CD14-positive monocyte (primary cell): ENCODE data around the gene SNX15. TPM values are rescaled to one million over a fixed set of nuclear protein-coding genes. Genes with fewer than 3 reads are reported as not detected.

Source experiments
- DNase-seq, 3 donors: peaks; one replicate each; pipeline ENCODE4 v3.0.0-alpha.2; 2011 to 2022
- H2AFZ ChIP-seq: 2 replicates; pipeline ENCODE4 v1.6.0; 2012; ENCODE audit warnings: mild to moderate bottlenecking, low read depth, low read length, inconsistent platforms; ENCODE audit not compliant: insufficient read depth, poor library complexity, severe bottlenecking
- H3K27ac ChIP-seq, 2 donors: 1 replicate in 1 of 2; 2 replicates in 1 of 2; pipeline ENCODE4 v1.5.1; 2012 to 2013; ENCODE audit warnings: low read length in 2 of 2, control low read depth in 1 of 2, inconsistent platforms in 1 of 2, low read depth in 1 of 2, mild to moderate bottlenecking in 1 of 2
- H3K27me3 ChIP-seq, 2 donors: one replicate each; pipeline versions ENCODE4 v1.6.0 to v1.6.1; 2011 to 2013; ENCODE audit warnings: low read length in 2 of 2; ENCODE audit not compliant: control insufficient read depth in 2 of 2, insufficient read depth in 2 of 2
- H3K36me3 ChIP-seq, 2 donors: replicated peaks in 1 of 2; 1 replicate in 1 of 2; 2 replicates in 1 of 2; pipeline versions ENCODE4 v1.5.1 to v1.6.1; 2012 to 2013; ENCODE audit warnings: low read length in 2 of 2, control low read depth in 1 of 2, inconsistent platforms in 1 of 2, mild to moderate bottlenecking in 1 of 2; ENCODE audit not compliant: insufficient read depth in 2 of 2, control insufficient read depth in 1 of 2
- H3K4me1 ChIP-seq, 2 donors: 1 replicate in 1 of 2; 2 replicates in 1 of 2; pipeline versions ENCODE4 v1.5.1 to v1.6.1; 2012 to 2013; ENCODE audit warnings: low read length in 2 of 2, control low read depth in 1 of 2, inconsistent platforms in 1 of 2, mild to moderate bottlenecking in 1 of 2, moderate library complexity in 1 of 2; ENCODE audit not compliant: insufficient read depth in 2 of 2, control insufficient read depth in 1 of 2
- H3K4me2 ChIP-seq: replicated peaks from 2 replicates; pipeline ENCODE3; 2012; ENCODE audit warnings: low read length, moderate library complexity, mild to moderate bottlenecking; ENCODE audit not compliant: poor library complexity, severe bottlenecking; ENCODE audit errors: extremely low read depth
- H3K4me3 ChIP-seq, 3 experiments: fragments of 200-600 bp in 1 of 3; sonication (generic) in 1 of 3; replicated peaks in 1 of 3; 1 replicate in 2 of 3; 2 replicates in 1 of 3; pipeline ENCODE4 v1.5.1; 2011 to 2013; ENCODE audit warnings: low read length in 3 of 3, mild to moderate bottlenecking in 3 of 3, control low read depth in 2 of 3, low read depth in 2 of 3, inconsistent platforms in 1 of 3, moderate library complexity in 1 of 3
- H3K79me2 ChIP-seq: 2 replicates; pipeline ENCODE4 v1.6.0; 2012; ENCODE audit warnings: mild to moderate bottlenecking, control low read depth, inconsistent platforms, low read length, moderate library complexity; ENCODE audit not compliant: insufficient read depth
- H3K9ac ChIP-seq: 2 replicates; pipeline ENCODE4 v1.6.0; 2017; ENCODE audit warnings: low read length, mild to moderate bottlenecking; ENCODE audit not compliant: insufficient read depth, poor library complexity, severe bottlenecking
- H3K9me3 ChIP-seq, 2 donors: replicated peaks in 1 of 2; 1 replicate in 1 of 2; 2 replicates in 1 of 2; pipeline versions ENCODE4 v1.5.1 to v1.6.1; 2012 to 2013; ENCODE audit warnings: low read length in 2 of 2, control low read depth in 1 of 2; ENCODE audit not compliant: control insufficient read depth in 1 of 2, insufficient read depth in 1 of 2
- H4K20me1 ChIP-seq: 2 replicates; pipeline ENCODE4 v1.6.0; 2012; ENCODE audit warnings: mild to moderate bottlenecking, low read length, control low read depth, moderate library complexity; ENCODE audit not compliant: insufficient read depth
- H3K27ac Mint-ChIP-seq, 7 donors: one replicate each; pipeline ENCODE4 v1.8.0; 2020; ENCODE audit warnings: mild to moderate bottlenecking in 7 of 7, mixed read lengths in 7 of 7, moderate library complexity in 6 of 7, inconsistent platforms in 2 of 7
- H3K27me3 Mint-ChIP-seq, 3 donors: one replicate each; pipeline ENCODE4 v1.8.0; 2021 to 2022; ENCODE audit warnings: low read depth in 3 of 3, mild to moderate bottlenecking in 3 of 3, mixed read lengths in 3 of 3, moderate library complexity in 3 of 3, inconsistent platforms in 1 of 3
- H3K36me3 Mint-ChIP-seq, 2 donors: one replicate each; pipeline ENCODE4 v1.8.0; 2020; ENCODE audit warnings: mixed read lengths in 2 of 2, inconsistent platforms in 1 of 2, mild to moderate bottlenecking in 1 of 2
- H3K4me1 Mint-ChIP-seq: one replicate; pipeline ENCODE4 v1.8.0; 2020; ENCODE audit warnings: mild to moderate bottlenecking, mixed read lengths
- H3K4me3 Mint-ChIP-seq, 2 donors: one replicate each; pipeline ENCODE4 v1.8.0; 2020; ENCODE audit warnings: mild to moderate bottlenecking in 2 of 2, mixed read lengths in 2 of 2, moderate library complexity in 1 of 2
- H3K9me3 Mint-ChIP-seq, 7 donors: one replicate each; pipeline ENCODE4 v1.8.0; 2020 to 2022; ENCODE audit warnings: mixed read lengths in 7 of 7, mild to moderate bottlenecking in 6 of 7, moderate library complexity in 6 of 7, inconsistent platforms in 2 of 7
- whole genome bisulfite sequencing: methylation state at CpG from one replicate; pipeline ENCODE4 v1.1.5; 2013; ENCODE audit warnings: missing lambda C conversion rate; ENCODE audit not compliant: insufficient coverage; 5-methylcytosine and 5-hydroxymethylcytosine counted together
- intact Hi-C, 2 donors: fragments of 100-400 bp; cut with micrococcal nuclease; formaldehyde crosslinking; loops; one replicate each; pipeline versions ENCODE4 v1.15.0 to v1.15.1; 2023
- polyA plus RNA-seq, 3 donors: library from polyadenylated mRNA; depleted of rRNA in 1 of 3; unstranded in 2 of 3; stranded (reverse) in 1 of 3; fragments of 300-500 nt in 2 of 3; fragments of >200 nt in 1 of 3; fragmentation: Illumina TruSeq in 2 of 3; gene quantifications; 1 replicate in 2 of 3; 2 replicates in 1 of 3; pipeline ENCODE4 v1.2.3, GENCODE V29; 2012 to 2021
- TF ChIP-seq, protein P1 (sequence below): fragments of 200-600 bp; IDR thresholded peaks from one replicate; pipeline ENCODE4 v1.8.0; 2022; ENCODE audit warnings: antibody characterized with exemption, mild to moderate bottlenecking

Gene SNX15
- polyA plus RNA-seq, 3 donors, result 16.2 to 26.7 (median 17.8) TPM

DNA sequence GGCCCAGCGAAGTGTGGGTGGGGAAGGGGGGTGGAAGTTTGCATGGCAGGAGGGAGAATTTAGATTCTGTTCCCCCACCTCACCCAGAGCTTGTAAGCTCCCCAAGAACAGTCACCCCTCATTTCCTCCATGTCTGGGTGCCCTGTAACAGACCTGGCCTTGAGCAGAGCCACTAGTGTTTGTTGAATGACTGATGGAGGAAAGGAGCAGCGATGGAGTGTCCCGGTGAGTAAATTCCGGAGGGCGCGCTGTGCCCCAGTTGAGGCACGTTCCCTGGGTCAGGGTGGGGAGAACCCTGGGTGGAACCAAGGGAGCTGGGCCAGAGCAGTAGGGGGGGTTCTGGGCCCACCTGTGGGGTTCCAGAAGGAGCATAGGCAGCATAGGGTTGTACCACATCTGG, 30.3 kb downstream of the SNX15 start:
- H2AFZ ChIP-seq, result no peak overlapping the region
- no peak overlapping the region for H3K4me3 ChIP-seq
- no peaks in the 10 kb centered on the region for H3K27me3 ChIP-seq
- no peaks in the 10 kb centered on the region for H3K36me3 Mint-ChIP-seq
- H3K27ac ChIP-seq, result no peak overlapping the region
- no CpG with 5 or more reads among the region's 7 CpGs for WGBS
- H3K4me1 Mint-ChIP-seq, result peaks cover 38% of the 10 kb centered on the region
- H3K36me3 ChIP-seq, result no peaks in the 10 kb centered on the region
- peaks cover 9 to 16% of the 10 kb centered on the region in 2 donors for H3K4me1 ChIP-seq
- peaks cover 10 to 16% (median 16%) of the 10 kb centered on the region in 3 donors for H3K27me3 Mint-ChIP-seq
- H4K20me1 ChIP-seq, result no peaks in the 10 kb centered on the region
- peaks cover 0 to 5% (median 1%) of the 10 kb centered on the region in 7 donors for H3K9me3 Mint-ChIP-seq
- no peaks in the 10 kb centered on the region for H3K9me3 ChIP-seq
- no peak overlapping the region for H3K9ac ChIP-seq
- H3K79me2 ChIP-seq, result no peaks in the 10 kb centered on the region
- intact Hi-C loops, result no loop called here
- H3K4me3 Mint-ChIP-seq, result no peak overlapping the region
- TF ChIP-seq, protein P1, sequence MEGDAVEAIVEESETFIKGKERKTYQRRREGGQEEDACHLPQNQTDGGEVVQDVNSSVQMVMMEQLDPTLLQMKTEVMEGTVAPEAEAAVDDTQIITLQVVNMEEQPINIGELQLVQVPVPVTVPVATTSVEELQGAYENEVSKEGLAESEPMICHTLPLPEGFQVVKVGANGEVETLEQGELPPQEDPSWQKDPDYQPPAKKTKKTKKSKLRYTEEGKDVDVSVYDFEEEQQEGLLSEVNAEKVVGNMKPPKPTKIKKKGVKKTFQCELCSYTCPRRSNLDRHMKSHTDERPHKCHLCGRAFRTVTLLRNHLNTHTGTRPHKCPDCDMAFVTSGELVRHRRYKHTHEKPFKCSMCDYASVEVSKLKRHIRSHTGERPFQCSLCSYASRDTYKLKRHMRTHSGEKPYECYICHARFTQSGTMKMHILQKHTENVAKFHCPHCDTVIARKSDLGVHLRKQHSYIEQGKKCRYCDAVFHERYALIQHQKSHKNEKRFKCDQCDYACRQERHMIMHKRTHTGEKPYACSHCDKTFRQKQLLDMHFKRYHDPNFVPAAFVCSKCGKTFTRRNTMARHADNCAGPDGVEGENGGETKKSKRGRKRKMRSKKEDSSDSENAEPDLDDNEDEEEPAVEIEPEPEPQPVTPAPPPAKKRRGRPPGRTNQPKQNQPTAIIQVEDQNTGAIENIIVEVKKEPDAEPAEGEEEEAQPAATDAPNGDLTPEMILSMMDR, result no peak
- no peak overlapping the region for H3K27ac Mint-ChIP-seq
- no peak for DNase-seq
- H3K4me2 ChIP-seq, result no peak overlapping the region

DNA sequence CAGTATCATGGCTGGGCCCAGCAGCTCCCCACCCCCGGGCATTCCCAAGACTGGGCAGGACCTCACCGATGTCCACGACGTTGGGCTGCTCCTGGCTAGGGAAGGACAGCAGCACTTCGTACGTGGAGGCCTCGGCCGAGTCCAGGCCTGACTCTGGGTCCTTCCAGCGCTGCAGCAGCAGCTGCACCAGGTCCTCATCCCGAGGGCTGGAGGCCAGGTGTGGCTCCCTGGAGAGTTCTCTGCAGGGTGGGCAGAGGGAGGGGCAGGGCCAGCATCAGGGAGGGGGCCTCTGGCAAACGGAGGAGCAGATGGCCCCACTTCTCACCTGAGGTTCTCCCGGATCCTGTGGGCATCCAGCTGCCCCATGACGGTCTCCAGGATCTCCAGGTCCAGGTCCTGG, 30.8 kb downstream of the SNX15 start:
- no peak overlapping the region for H3K4me3 ChIP-seq
- H3K9ac ChIP-seq, result no peak overlapping the region
- intact Hi-C loops, result no loop called here
- H3K79me2 ChIP-seq, result no peaks in the 10 kb centered on the region
- peaks cover 10 to 16% (median 13%) of the 10 kb centered on the region in 3 donors for H3K27me3 Mint-ChIP-seq
- TF ChIP-seq, protein P1, result no peak
- no peak overlapping the region for H3K4me3 Mint-ChIP-seq
- no peaks in the 10 kb centered on the region for H3K9me3 ChIP-seq
- H4K20me1 ChIP-seq, result no peaks in the 10 kb centered on the region
- peaks cover 9 to 16% of the 10 kb centered on the region in 2 donors for H3K4me1 ChIP-seq
- DNase-seq, result no peak
- peaks cover 0 to 5% (median 1%) of the 10 kb centered on the region in 7 donors for H3K9me3 Mint-ChIP-seq
- H3K36me3 ChIP-seq, result no peaks in the 10 kb centered on the region
- no peaks in the 10 kb centered on the region for H3K36me3 Mint-ChIP-seq
- no peak overlapping the region for H3K27ac ChIP-seq
- H3K4me2 ChIP-seq, result no peak overlapping the region
- WGBS, result 93% methylated on average over 13 of the region's 13 CpGs
- no peak overlapping the region for H3K27ac Mint-ChIP-seq
- peaks cover 42% of the 10 kb centered on the region for H3K4me1 Mint-ChIP-seq
- no peak overlapping the region for H2AFZ ChIP-seq
- no peaks in the 10 kb centered on the region for H3K27me3 ChIP-seq
